Inflammatory macrophage treated with lipopolysaccharide for 1 hour (primary cell): ENCODE results near the gene MID1.

Experiments used
- DNase-seq, 2 donors: peaks; one replicate each; pipeline ENCODE4 v3.0.0-alpha.2; 2020 to 2022

MID1 gene, protein sequence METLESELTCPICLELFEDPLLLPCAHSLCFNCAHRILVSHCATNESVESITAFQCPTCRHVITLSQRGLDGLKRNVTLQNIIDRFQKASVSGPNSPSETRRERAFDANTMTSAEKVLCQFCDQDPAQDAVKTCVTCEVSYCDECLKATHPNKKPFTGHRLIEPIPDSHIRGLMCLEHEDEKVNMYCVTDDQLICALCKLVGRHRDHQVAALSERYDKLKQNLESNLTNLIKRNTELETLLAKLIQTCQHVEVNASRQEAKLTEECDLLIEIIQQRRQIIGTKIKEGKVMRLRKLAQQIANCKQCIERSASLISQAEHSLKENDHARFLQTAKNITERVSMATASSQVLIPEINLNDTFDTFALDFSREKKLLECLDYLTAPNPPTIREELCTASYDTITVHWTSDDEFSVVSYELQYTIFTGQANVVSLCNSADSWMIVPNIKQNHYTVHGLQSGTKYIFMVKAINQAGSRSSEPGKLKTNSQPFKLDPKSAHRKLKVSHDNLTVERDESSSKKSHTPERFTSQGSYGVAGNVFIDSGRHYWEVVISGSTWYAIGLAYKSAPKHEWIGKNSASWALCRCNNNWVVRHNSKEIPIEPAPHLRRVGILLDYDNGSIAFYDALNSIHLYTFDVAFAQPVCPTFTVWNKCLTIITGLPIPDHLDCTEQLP

DNA sequence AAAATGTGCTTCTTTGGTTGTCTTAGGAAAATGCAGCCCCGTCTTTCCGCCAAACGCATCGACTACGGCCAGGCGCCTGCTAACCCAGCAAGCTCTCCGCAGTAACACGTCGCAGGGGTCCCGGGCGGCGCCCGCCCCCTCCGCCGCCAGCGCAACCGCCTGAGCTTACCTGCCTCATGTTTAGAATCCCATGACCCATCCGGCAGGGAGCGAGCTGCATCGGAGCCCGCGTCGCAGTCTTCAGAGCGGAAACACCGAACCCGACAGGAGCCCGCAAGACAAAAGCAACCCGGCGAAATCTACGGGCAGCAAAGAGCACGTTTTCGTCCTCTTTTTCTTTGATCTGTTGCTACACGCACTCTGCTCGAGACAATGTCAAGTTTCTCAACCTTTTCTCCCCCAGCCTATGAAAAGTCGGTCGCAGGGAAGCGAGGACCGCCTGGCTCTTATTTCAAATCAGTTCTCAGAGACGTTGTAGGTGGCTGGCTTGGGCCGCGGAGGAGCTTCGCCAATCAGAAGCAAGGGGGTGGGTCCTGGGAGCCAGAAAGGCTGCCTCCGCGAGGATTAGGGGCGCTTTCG is at the start of gene MID1:
Gene MID1, minus strand, starts transcription at position 465 of the 579 bp plus-strand sequence. CDS start 53,038 bp downstream, outside the sequence.
- DNase-seq: no peak

DNA sequence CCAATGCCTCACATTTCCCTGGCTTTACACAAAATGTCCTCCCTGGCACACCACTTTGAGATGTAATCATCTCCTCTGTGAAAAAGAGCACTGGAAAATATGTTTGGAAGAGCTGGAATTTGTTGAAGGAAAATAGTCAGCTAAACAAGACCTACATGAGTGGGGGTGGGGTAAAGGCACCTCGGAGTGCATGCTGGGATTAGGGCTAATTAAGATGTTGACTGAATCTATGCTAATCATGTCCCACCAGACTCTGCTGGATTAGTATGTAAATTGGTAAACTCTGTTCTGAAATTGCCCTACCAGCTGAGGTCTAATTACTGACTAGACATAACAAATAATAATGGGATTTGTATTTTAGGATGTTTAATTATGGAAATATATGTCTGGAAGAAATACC is 46.8 kb upstream of the MID1 start:
- DNase-seq: no peak

DNA sequence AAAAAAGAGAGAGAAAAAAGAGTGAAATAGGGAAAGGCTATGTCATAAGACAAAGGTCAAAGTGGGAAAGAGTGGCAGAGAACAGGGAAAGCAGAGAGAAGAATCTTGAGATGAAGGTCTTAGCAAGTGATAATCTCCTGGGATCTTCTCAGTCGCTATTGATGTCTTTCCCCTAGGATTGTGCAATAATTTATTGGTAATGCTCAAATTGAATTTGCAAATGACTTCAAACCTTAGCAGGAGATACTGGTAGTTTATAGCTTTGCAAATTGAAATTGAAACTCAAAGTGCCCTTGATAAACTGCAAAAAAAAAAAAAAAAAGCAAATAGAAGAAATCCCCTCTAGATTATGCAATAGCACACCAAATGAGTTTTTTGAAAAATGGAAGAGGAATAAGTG is 45.7 kb upstream of the MID1 start:
- no peak for DNase-seq

DNA sequence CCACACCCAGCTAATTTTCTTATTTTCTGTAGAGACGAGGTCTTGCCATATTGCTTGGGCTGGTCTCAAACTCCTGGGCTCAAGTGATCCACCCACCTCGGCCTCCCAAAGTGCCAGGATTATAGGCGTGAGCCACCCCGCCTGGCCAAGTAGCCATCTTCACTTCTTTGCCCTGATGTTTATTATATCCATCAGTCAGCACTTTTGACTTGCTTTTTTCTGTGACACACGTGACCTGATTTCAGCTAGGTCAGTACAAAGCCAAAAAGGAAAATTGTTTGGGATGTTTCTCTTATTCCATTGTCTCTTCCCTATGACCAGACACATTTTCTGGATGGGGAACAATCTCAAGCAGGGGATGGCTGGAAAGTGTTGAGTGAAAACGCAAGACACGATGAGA is 45.3 kb upstream of the MID1 start:
- no peak for DNase-seq

DNA sequence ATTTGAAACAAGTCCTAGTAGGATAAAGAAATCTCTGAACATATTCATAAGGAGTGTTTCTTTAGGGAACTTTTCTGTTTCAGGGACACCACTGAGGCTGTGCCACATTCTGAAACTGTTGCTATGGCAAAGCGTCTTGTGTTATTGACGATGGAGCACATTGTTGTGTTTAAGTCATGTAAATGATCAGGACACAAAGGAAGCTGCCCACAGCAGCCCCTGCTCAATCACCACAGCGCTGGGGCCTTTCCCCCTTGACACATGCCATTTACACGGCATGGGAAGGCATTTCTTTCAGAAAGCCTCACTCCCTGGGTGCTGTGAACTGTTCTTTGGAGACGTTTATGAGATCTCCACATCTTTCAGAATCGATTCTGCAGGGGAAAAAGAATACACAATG is 39.8 kb upstream of the MID1 start:
- no peak for DNase-seq

DNA sequence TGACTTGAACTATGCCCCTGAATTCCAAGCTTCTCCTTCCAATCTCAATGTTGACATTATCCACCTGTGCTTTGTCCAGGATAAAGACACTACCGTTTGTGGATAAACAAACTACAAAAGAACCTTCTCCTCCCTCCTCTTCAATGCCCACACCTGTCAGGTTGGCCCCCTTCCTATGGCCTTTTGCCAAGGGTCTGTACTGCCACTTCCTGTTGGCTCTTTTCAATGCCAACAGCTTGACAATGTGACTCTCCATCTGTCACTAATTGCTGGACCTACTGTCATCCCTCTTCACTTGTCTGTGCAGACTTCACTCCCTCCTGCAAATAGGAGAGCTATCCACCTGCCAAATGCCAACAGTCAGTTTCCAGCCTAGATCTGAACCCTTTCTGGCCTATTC is 35.8 kb upstream of the MID1 start:
- DNase-seq: no peak

DNA sequence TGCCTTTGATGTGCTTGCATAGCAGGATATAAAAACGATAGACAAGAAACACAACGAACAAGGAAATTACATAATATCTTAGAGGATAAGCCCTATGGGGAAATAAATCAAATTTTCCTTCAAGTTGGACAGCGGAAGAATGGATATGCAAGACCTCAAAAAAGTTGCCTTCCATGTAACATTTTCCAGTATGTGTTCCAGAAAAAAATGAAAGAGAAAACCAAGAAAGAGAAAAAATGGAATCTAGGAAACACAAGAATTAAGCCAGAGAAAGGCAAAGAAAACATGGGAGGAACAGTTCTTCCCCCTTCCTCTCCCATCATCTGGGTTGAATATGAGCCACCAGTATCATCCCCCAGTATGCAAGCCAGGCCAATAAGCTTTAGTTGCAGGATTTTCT is 34.6 kb upstream of the MID1 start:
- DNase-seq: no peak

DNA sequence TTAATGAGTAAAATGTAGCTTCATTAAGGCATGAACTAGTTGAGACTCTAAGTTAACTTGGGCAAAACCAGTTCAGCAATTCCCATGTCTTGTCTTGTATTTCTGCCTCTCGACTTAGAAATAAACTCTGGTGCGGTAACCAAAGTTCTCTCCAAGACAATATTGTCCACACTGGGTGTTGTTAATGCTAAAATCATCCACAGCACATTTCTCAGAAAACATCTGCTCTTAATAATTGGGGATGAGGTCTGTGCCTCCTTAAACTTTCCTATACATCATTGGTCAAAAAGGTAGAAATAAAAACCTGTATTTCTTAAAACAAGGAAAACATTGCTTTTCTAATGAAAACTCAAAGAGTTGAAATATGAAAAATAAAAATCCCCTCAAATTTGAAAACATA is 32.9 kb upstream of the MID1 start:
- no peak for DNase-seq

DNA sequence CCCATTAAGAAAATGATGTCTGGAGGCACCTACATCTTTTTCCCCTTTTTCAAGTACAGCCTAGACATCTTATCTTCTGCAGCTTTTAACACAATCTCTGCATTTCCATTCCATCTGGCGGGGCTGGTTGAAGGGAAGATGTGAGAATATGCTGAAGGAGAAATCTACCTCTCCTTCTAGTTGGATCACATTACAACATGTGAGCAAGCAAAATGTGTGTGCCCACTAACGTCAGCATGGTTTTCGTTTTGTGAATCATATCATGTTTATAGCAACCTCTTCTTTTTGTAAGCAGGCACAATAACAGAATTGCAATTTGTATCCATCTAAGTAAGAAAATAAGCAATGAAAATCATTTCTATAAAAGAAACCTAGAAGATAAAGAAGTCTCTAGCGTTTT is 28.9 kb upstream of the MID1 start:
- DNase-seq: no peak

DNA sequence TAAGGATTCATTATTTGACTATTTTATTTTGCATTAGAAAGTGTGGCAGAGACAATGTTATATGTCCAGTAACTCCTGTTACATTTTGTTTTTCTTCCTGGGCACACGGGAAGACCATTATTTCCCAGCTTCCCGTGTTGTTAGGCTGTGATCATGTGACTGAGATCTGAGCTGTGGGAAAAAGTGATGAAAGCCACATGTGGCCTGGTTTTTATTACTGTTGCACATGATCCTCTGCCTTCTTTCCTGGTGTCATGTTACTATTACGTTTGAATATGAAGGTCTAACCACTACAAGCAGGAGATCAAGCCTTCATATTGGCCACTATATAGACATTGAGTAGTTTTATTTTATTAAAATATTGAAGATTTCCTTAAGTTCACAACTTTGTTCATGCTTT is 28.2 kb upstream of the MID1 start:
- DNase-seq: no peak

DNA sequence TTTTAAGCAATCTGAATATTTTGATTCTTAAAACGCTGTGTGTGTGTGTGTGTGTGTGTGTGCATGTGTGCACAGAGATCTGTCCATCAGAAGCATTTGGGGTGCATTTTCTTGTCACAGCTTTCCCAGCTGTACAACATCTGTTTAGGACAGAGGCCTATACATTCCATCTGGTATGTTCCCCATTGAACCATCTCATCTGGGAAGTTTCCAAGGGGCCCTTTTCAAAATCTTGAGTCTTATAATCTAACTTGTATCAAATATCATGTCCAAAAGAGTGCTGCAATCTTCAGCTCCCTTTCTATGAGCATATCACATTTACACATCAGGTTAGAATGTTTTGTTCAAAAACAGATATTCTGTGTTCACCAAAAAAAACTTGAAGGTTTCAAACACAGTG is 16.5 kb upstream of the MID1 start:
- no peak for DNase-seq

DNA sequence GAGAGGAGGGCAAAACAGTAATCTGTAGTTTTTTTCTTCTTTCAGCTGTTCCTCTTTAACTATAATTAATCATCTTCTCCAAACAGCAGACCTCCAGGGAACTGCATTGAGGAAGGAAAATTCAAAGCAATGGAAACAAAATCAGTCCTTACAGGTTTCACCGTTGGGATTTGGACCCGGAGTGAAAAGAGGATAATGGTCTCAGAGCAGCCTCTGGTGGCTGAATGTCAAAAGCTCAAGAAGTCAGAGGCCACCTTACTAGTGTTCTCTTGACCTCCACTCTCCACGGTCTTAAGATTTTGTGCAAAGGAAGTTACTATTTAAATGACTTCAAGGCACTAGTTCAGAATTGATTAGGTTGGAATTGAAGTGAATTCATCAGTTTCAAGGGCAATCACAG is 16.0 kb upstream of the MID1 start:
- no peak for DNase-seq

DNA sequence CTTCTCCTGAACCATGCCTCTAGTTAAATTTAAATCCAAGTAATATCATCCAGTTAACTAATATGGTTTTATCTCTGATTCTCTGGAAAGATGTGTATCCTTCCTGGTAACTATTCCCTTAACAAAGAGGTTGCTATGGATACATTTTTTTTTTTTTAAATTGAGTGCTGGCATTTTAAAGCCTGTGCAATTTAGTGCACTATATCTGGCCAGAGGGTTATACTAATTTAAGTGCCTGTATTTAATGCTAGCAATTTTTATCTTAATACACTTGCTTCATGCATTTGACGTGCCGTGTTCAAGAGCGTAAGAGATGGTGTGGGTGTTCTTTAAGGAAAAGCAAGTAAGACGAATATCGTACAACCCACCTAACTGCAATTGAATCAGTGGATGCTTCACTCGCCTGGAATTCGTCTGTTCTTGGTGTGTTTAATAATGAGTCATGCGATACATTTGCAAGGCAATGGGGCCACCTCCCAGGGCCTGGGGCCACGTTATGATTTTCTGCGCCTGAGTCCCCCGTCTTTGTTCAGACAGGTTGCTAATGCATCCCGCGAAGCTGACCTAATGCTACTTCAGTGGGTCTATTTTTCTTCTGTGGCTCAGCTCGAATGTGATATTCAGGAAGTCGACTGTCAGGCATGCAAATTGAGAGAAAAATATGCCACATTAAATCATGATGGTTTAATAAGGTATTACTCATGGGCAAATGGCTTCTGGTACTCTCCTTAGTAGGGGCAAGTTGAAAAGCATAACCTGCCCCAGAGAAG is 14.2 kb upstream of the MID1 start:
- DNase-seq: no peak

DNA sequence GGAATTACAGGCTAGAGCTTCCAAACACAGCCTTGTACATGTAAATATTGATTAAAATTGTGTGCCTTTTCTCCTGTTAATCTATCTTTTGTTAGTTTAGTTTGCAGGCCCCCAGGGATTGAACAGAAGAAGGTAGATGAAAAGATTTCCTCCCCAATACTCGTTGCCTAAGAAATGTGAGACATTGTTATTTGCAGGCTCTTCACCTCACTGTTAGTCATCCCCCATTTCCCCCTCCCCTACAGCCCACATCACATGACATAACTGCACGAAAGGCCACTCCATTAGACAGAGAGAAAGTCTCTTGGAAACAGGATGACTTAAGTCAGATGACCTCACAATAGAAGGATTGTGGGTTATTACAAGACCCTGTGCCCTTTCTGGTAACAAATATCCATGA is 13.3 kb upstream of the MID1 start:
- no peak for DNase-seq

DNA sequence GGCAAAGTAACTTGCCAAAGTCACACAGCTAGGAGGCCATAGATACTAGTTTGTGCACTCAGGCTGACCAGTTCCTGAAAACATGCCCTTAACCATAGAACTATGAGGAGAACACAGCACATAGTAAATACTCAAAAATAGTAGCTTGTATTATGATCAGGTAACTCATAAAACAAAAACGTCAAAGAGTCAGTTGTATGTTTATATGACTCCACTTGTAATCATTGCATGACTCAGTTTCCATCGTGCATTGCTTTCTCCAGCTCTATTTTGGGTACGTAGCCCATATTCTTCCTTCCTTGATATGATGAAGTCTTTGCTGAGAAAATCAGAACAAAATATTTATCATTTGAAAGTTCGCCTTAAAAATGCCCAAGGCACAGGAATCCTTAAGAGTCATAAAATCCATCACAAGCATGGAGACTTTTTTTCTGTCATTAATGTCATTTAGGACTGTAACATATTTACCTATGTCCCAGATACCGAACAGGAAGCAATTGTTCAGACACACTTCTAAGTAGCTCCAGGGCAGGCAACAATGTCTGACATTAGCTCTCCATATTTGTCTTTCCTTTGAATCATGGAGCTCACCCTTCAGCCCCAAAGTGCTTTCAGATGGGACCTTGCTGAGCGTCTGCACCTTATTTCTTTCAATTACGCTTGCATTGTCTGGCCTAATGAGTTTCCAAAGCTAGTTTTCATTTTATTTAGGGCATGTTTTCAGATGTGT is 11.2 kb upstream of the MID1 start:
- DNase-seq: no peak

DNA sequence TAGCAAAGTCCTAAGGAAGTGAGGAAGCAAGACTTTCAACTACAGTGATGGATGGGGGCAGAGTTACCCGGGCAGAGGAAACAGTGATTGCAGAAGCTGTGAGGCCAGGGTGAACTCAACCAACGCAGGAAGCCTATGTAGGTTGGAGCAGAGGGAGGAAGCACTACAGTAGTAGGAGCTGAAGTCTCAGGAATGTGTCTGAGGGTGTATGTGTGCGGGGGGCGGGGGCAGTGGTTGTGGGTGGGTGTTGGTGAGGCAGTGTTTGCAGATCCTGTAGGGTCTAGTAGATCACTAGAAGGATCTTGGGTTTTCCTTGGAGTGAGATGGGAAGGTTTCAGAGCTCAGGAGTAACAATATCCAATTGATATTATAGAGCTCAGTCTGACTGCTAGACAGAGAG is 9.9 kb upstream of the MID1 start:
- no peak for DNase-seq

DNA sequence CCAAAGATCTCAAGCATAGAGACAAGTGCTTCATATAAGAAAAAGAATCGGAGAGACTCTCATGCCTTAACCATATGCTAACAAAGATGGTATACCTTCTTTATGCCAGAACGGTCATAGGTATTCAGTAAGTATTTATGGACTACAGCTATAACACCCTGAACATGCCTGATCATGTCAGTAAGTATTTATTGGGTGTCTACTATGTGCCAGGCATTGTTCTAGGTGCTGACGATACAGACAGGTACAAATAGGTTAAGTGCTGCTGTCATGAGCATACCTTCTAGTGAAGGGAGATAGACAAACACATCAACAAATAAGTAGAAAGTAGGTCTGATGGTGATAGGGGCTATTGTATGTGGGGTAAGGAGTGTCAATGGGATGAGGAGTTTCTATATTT is 9.5 kb upstream of the MID1 start:
- DNase-seq: no peak

DNA sequence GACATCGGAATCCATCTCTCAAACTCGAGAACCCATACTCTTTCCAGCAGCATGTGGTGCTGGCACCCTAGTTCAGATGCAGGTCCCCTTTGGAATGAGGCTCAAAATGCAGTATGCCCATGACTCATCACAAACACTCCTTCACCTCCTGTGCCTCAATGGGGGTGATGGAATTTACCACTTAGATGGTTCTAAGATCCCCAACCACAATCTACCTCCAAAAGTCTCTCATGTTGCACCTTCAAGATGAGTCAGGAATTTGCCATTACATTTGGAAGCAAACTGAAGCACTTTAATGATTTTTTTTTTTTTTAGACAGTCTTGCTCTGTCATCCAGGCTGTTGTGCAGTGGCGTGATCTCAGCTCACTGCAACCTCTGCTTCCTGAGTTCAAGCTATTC is 8.5 kb upstream of the MID1 start:
- no peak for DNase-seq

DNA sequence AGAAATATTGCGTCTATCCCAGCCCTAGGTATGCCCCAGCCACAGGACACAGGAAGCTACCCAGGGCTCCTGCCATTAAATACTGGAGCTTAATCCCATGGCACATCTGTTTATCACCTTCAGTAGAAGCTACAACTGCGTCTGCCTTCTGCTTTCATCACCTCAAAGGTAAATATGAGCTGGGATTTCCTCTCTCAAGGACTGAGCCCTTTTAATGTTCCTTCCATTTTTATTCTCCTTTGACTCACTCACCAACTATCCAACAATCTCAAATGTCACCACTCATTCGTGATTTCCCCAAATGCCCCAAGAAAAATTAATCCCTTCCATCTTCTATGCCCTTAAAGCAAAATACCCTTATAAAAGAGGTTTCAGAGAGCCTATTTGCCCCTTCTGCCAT is 1.8 kb upstream of the MID1 start:
- DNase-seq: no peak

DNA sequence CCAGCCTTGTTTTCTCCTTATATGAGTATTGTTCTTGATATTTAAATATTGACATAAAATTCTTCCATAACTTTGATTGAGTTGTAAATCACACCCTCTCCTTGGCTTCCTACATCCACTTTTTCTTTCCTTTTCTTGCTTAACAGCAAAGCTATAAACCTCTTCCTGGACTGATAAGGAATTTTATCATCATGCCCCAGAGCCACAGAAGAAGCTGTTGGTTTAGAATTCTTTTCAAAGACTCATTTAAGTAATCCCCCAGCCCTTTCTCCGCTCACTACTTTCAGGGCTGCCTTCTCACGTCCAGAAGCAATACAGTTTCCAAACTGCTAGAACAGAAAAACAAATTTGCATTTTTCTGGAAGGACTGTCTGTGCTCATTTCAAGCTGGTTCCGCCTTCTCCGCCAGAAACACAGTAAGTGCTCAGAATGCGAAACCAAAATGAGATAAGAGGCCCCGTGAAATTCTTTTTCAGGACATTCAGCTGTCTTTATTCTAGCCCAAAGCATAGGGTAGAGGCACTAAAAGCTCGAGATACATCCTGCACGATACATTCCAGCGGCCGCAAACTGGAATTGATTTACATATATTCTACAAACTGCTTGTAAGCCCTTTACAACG is 849 bp downstream of the MID1 start:
- DNase-seq: peak; percentile 14 to 16

DNA sequence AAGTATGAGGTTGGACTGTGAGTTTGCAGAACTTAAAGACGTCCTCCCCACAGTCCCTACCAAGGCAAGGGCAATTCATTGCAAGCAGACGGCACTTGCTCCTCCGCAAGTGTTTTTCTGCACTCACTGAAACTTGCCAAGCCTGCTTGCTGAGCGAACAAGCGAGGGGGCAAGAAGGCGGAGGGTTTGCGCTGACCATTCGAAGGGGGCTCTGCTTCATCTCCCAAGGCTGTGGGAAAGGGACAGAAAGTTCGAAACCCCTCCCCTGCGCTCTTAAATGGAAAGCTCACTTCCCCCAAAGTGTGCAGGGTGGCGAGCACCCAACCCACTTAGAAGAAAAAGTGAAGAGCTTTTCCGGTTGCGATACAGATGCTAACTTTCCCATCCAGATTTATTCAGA is 1.4 kb downstream of the MID1 start:
- DNase-seq: no peak

DNA sequence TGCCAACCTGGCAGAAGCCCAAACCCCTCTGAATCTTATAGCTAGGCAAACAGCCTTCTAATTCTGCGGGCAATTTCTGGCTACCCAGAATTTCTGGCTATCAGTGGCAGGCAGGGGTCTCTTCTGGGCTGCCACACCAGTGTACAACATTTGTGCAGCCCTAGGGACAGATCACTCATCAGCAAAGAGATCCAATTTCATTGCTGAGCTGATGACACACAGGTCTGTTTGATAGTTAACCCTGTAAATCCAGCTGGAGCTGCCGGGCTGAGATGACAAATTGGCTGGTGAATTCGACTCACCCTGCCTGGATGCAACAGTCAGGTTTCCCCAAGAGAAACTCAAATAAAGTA is 2.4 kb downstream of the MID1 start:
- DNase-seq: no peak
